ENCODE results near the gene MDC1. TPM values are rescaled to one million over a fixed set of nuclear protein-coding genes. Genes with fewer than 3 reads are reported as not detected.

The MDC1 gene
- total RNA-seq, 1 donor from 2014 or later = 15.7 TPM

- ATAC-seq = no peak
Observed at GRCh38 chr6:30747300-30747687, 30.2 kb upstream of the MDC1 start.

- peak; percentile 61 for ATAC-seq
Observed at GRCh38 chr6:30744054-30744805, 27.1 kb upstream of the MDC1 start, which contains the start of gene IER3. IER3 (minus strand) TSS chr6:30744547; CDS start chr6:30744518, 29 bp downstream.

- peak; percentile 0 for ATAC-seq
Observed at GRCh38 chr6:30743099-30744053, 26.3 kb upstream of the MDC1 start.

GRCh38 chr6:30742316-30743098 is 25.4 kb upstream of the MDC1 start, which contains the start of gene FLOT1:
FLOT1 (minus strand) TSS chr6:30742687; CDS start chr6:30742189, 498 bp downstream.
- peak; percentile 82 for ATAC-seq

GRCh38 chr6:30741789-30742315 is 24.8 kb upstream of the MDC1 start:
- peak; percentile 15 for ATAC-seq

GRCh38 chr6:30741063-30741779 is 24.1 kb upstream of the MDC1 start:
- no peak for ATAC-seq

GRCh38 chr6:30740540-30740870 is 23.4 kb upstream of the MDC1 start:
- no peak for ATAC-seq

- no peak for ATAC-seq
Observed at GRCh38 chr6:30738532-30738931, 21.5 kb upstream of the MDC1 start.

- ATAC-seq = no peak
Observed at GRCh38 chr6:30735668-30736314, 18.7 kb upstream of the MDC1 start.

- ATAC-seq = no peak
Observed at GRCh38 chr6:30732237-30732943, 15.3 kb upstream of the MDC1 start.

GRCh38 chr6:30730601-30731435 is 13.7 kb upstream of the MDC1 start:
- peak; percentile 91 for ATAC-seq

GRCh38 chr6:30727920-30728553 is 11.0 kb upstream of the MDC1 start:
- no peak for ATAC-seq

- ATAC-seq = no peak
Observed at GRCh38 chr6:30726506-30727413, 9.7 kb upstream of the MDC1 start.

GRCh38 chr6:30725713-30726505 is 8.8 kb upstream of the MDC1 start:
- no peak for ATAC-seq

GRCh38 chr6:30724906-30725667 is 8.0 kb upstream of the MDC1 start:
- no peak for ATAC-seq

Data from esophagus mucosa (tissue), 1 donor.